ENCODE results near the gene KIAA0930.
A peak's percentile ranks its signal among the peaks of the same experiment; 100 is the strongest.
"Not testable (repeated sequence)": the region's sequence is repeated elsewhere in the genome, so short reads cannot be mapped to it uniquely, and the experiment has no call there.

KIAA0930 gene

DNA sequence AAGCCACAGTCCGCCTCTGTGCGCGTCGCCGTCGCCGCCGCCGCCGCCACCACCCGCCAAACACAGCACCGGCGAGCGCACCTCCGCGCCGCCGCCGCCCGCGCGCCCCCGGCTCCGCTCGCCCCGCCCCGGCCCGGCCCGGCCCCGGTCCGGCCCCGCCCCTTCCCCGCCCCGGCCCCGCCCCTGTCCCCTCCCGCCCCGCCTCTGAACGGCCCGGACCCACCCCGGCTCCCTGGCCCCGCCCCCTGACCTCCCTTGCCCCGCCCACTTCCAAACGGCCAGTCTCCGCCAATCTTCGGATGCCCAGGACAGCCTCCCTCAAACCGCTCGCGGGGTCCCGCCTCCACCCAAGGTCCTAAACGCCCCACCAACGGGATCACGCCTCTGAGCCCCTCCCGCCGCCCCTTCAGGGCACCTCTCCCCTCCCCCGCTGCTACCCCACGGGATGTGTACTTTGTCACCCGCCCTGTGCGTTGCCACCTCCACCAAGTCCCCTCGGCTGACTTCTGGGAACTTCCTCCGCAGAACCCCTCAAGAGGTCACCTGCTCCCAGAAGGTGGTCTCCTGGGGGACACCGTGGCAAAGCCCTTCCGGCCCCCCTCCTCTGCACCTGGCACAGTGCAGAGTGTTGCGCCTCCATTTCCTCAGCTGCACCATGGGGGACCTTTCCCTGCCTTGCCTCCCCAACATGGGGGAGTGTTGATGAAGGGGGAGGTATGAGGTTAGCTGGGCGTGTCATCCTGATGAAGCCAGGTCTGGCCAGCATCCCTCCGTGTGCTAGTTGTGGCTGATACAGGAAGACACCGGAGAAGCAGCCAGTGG lies at the start of gene KIAA0930:
TSS of gene KIAA0930 (minus strand) at position 85 of the 822 bp plus-strand sequence. CDS start 191 bp downstream, outside the sequence.
- peak; percentile 66 to 94 (median 89) for DNase-seq

DNA sequence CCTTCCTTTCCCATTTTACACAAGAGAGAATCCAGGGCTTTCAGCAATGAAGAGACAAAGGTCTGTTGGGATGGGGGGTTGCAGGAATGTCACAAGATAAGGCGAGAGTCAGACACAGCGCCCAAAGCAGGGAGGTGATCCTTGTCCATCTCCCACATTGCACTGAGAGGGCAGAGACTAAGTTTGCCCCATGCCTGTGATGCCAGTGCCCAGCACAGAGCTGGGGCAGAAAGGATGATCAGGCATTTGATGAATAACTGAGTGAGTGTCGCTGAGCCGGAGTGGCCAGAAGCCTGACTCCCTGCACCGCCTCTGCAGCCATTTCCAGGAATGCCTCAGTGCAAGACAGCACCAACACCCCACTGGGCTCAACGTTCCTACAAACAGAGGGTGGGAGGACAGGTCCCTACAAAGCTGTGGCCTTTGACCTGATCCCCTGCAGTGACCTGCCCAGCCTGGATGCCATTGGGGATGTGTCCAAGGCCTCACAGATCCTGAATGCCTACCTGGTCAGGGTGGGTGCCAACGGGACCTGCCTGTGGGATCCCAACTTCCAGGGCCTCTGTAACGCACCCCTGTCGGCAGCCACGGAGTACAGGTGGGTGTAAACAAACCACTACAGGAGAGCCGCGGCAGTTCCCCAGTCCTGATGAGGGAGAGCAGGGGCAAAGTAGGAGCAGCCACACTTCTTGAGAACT lies 46.3 kb upstream of the KIAA0930 start:
- DNase-seq: peak in 1 of 3 donors; percentile 29

DNA sequence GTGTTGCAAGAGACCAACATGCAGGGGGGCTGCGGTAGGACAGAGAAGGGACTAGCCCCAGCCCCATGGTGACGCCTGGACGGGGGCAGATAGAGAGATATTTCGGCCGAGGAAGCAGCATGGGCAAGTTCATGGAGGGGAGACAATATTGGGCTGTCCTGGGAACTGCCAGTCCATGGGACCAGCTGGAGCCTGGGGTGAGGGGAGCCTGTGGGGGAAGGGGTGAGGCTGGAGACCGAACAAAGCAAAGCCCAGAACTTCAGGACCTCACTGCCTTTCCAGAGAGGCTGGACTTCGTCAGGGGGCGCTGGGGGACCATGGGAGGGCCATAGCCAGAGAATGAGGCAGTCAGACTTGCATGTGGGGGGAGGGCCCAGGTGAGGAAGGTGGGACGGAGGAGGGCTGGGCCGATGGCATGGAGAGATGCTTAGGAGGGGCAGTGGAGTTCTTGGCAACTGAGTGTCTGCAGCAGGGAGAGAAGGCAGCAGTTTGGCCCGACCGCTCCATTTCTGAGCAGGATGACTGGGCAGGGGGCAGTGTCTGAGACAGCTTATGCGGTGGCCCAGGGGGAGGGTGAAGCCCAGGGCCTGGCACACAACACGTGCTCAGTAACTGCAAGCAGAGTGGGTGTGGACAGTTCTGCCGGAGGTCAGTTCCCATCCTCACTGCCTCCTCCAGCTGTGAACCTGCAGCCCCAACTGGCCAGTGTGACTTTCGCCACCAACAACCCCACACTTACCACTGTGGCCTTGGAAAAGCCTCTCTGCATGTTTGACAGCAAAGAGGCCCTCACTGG lies 44.8 kb upstream of the KIAA0930 start:
- peak in 2 of 3 donors; percentile 29 to 47 for DNase-seq

GRCh38 chr22:45284705-45285262 lies 44.1 kb upstream of the KIAA0930 start, which contains the start of gene UPK3A:
TSS of gene UPK3A (plus strand) at chr22:45284949. CDS start at chr22:45285014, 65 bp downstream.
- DNase-seq: peak; percentile 50 to 84 (median 65)

GRCh38 chr22:45281010-45281409 lies 40.3 kb upstream of the KIAA0930 start:
- DNase-seq: no peak

GRCh38 chr22:45280587-45280980 lies 39.9 kb upstream of the KIAA0930 start:
- no peak for DNase-seq

GRCh38 chr22:45278125-45278524 lies 37.4 kb upstream of the KIAA0930 start:
- no peak for DNase-seq

GRCh38 chr22:45277720-45278119 lies 37.0 kb upstream of the KIAA0930 start:
- DNase-seq: not testable (repeated sequence)

DNA sequence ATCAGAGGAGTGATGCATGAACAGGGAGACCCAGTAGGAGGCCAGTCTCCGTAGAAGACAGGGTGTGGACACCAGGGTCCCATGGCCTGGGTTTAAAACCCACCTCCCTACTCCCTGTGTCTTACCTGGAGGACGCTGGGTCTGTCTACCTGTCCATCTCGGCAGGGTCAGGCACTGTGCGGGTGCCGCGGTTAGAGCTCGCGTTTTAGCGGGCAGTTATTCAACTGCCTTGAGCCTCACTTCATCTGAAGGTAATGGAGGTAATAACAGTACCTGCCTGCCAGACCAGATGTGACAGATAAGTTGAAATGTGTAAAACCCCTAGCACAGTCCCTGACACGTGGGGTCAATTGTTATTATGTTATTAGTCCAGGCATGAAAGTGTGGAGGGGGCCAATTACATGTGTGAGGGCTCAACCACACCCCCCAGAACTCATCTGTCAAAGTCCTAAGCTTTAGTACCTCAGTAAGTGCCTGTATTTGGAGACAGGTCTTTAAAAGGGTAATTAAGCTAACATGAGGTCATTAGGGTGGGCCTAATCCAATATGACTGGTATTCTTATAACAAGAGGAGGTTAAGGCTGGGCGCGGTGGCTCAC lies 35.9 kb upstream of the KIAA0930 start:
- no peak for DNase-seq

GRCh38 chr22:45273452-45274075 lies 32.9 kb upstream of the KIAA0930 start:
- no peak for DNase-seq

GRCh38 chr22:45272498-45272897 lies 31.8 kb upstream of the KIAA0930 start:
- DNase-seq: no peak

DNA sequence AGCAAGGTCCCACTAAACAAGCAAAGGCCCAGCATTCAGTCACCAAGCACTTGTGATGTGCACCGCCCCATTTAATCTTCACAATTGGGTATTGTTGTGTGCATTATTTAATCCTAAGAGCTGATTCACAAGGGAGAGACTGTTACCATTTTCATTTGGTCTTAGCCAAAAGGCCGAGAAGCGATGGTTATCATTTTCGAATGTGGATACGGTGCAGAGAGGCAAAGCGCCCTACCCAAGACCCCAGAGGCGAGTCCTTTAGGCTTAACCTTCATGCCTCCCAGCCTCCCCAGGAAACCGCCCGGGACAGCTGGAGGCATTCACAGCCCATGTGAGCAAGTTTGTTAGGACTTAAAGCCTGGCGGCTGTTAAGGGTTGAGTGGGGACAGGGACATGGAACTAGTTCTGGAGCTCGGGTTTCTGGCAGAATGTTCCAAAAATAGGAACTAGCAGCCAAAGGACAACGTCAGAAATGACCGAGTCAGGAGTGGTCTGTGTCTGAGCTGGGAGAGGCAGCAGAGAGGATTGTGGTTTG lies 31.0 kb upstream of the KIAA0930 start:
- peak; percentile 53 to 74 (median 69) for DNase-seq

DNA sequence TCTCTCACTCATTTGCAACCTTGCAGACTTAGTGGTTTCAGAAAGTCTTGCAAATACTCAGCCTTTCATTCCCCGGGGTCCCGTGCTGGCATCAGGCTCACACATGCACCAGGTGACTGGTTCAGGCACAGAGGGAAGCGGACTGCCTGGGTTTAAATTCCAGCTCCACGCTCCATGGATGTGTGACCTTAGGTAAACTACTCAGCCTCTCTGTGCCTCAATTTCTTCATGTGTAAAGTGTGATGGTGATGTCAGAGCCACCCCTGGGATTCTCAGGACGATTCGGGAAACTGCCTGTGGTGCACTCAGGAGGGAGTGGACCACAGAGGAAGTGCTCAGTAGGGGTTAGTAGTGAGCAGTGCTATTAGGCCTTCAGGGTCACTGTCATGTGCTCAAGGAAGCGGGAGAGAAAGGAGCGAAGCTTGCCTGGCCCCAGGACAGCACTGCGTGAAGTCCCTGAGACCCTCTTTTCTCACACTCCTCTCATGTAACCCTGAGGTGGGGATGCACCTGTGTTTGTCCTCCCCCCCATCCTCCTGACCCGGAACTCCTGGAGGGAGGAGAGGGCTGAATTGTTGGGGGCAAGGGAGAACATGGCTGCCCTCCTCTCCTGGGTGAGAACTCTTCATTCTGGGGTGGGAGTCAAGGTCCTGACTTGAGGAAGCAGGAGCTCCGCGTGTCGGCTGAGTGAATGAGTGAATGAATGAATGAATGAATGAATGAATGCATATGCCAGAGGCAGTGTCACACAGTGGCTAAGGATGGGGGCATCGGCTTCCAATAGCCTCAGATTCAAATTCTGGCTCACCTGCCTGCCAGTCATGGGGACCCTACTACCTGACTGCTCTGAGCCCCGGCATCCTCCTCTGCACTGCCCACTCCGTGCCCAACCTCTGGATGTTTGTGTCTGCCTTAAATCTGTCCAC lies 29.7 kb upstream of the KIAA0930 start:
- peak; percentile 50 to 62 (median 57) for DNase-seq

- DNase-seq: peak; percentile 82 to 94 (median 89)
These were observed 28.5 kb upstream of the KIAA0930 start for GRCh38 chr22:45268958-45269844.

DNA sequence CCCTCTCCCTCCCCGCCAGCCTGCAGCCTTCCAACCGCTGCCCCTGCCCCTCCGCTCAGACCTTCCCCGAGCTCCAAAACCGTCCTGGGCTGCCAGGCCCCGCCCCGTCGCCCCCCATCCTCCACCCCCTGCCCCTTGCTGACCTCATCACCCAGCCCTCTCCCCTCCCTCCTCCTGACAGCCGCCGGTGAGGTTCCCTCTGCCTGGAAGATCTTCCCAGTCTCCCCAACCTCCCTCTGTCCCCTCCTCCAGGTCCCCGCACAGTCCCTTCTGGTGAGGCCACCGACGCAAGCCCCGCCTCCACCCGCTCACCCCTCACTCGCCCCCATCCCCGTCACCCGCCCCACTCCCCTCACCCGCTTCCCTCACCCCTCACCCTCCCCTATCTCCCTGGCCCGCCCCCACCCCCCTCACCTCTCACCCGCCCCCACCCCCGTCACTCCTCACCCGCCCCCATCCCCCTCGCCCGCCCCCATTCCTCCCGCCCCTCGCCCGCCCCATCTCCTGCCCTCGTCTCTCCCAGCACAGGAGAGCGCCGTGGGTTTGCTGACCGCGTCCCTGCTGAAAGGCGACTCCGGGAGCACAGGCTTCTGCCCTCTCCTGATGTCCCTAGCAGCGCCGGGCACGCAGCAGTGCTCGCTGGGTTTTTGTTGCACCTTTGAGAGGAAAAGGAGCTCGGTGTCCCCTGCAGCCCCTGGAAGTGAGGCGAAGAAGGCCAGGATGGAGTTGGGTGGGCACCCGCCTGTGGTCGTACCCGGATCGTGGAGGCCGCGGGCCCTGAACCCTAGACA lies 27.7 kb upstream of the KIAA0930 start:
- DNase-seq: peak; percentile 38 to 50 (median 41)

DNA sequence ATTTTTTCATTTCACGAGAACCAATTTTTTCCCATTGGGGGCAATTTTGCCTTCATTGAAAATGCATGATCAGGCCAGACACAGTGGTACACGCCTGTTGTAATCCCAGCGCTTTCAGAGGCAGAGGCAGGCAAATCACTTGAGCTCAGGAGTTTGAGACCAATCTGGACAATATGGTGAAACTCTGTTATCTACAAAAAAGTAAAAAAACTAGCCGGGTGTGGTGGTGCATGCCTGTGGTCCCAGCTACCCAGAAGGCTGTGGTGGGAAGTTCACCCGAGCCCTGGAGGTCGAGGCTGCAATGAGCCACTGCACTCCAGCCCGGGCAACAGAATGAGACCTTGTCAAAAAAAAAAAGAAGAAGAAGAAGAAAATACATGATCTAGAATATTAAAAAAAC lies 24.8 kb upstream of the KIAA0930 start:
- DNase-seq: no peak

DNA sequence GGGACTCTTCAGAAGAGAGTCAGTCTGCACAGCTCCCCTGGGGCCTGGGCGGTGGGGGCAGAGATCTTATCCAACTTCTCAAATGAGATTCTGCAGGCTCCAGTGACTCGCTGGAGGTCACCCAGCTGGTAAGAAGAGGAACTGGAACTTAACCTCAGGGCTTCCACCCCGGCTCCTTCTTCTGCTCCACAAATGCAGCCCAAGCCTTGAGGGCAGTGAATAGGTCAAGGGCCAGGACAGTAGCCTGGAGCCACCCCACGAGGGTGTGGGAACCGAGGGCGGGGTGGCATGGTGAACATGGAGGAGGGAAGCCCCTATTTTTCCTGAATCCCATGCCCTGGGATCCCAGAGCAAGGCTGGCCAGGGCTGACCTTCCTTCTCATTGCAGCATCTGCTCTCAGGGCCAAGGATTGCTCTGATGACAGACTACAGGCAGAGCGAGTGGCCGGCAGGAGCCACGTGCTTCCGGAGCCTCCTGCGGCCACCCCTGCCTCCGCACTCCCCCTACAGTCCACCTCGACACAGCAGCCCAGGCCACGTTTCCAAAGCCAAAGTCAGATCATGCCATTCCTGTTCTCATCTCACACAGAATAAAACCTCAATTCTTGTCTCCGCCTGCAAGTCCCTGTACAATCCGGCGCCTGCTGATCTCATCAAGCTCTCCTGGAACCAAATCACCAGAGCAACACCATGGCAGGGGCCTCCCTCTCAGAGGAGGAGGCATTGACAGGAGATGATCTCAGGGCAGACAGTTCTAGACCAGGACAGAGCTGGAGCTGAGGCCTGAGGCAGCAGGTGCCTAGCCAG lies 23.0 kb upstream of the KIAA0930 start:
- DNase-seq: peak; percentile 74 to 85 (median 76)

Measured in suppressor macrophage treated with lipopolysaccharide for 1 hour (primary cell).